ENCODE measurements around the gene TRIAP1.
"Not testable (repeated sequence)": the region's sequence is repeated elsewhere in the genome, so short reads cannot be mapped to it uniquely, and the experiment has no call there.

TRIAP1 gene

DNA sequence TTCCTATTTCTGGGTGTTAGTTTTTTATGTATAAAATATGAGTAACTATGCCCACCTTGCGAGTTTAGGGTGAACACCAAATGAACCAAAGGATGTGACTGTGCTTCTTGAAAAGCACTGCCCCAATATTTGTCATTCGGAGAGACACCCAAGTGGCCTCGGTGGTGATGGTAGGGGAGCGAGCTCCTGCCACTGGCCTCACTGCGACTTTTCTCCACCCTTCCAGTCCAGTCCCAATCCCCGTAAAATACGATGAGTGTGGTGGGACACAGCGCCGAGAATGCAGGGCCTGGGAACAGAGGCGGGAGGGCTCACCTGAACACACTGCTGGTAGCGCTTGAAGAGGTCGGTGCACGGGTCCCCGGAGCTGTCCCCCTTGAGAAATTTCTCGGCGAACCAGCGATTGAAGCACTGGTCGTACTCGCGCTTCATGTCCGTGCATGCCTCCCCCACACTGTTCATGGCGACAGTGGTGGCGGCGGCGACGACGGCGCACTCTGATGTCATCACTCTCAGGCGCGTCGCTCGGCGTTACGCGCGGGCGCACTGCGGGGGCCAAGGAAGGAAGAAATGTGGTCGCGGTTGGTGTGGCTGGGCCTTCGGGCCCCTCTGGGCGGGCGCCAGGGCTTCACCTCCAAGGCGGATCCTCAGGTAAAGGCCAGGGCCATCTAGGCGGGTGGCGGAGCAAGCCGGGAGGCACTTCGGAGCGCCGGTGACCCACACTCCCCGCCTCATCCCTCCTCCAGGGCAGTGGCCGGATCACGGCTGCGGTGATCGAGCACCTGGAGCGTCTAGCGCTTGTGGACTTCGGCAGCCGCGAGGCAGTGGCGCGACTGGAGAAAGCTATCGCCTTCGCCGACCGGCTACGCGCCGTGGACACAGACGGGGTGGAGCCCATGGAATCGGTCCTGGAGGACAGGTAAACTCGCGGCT lies at the start of gene TRIAP1, which contains the start of gene GATC:
TSS of gene TRIAP1 (minus strand) at position 474 of the 933 bp plus-strand sequence. CDS start at position 462, 12 bp downstream.
TSS of gene GATC (plus strand) at position 534 of the 933 bp plus-strand sequence. CDS start at position 571, 37 bp downstream.
- Mint-ChIP-seq H3K36me3 (ENCODE audit: low read depth) (peaks cover 30% of the 10 kb centered on the region), H3K9me3 (no peaks in the 10 kb centered on the region), H3K27ac (peak within 1 kb of the TSS; percentile 92), H3K4me1 (ENCODE audit: low read depth) (peaks cover 23% of the 10 kb centered on the region), H3K27me3 (ENCODE audit: low read depth) (no peaks in the 10 kb centered on the region), H3K4me3 (peak within 1 kb of the TSS; percentile 96)

DNA sequence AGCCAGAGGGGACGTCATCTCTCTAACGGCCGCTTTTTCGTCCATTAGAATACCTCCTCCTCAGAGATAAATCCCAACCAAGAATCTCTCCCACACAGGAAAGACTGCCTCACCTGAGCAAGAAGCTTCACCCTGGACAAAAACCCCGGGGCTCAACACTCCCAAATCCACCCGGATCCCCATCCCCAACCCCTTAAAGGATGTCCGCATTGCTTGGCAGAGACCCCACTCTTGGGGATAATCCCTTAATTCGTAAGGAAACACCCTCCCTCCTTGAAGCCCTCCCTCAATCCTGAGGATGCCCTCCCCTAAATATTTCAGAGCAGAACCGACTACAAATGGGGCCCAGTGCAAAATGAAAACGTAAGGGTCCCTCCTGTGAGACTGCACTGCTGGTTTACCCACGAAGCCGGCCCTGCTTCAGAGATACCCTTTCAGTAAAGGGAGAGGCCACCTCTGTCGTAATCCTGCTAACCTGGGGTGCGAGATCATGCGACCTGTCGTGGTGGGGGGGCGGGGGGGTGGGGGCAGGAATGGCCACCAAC lies 49.1 kb upstream of the TRIAP1 start:
- Mint-ChIP-seq H3K27me3 (ENCODE audit: low read depth) (no peaks in the 10 kb centered on the region), H3K4me1 (ENCODE audit: low read depth) (peaks cover 32% of the 10 kb centered on the region), H3K4me3 (peak overlapping the region; percentile 97), H3K27ac (peak overlapping the region; percentile 85), H3K9me3 (no peaks in the 10 kb centered on the region), H3K36me3 (ENCODE audit: low read depth) (peaks cover 31% of the 10 kb centered on the region)

DNA sequence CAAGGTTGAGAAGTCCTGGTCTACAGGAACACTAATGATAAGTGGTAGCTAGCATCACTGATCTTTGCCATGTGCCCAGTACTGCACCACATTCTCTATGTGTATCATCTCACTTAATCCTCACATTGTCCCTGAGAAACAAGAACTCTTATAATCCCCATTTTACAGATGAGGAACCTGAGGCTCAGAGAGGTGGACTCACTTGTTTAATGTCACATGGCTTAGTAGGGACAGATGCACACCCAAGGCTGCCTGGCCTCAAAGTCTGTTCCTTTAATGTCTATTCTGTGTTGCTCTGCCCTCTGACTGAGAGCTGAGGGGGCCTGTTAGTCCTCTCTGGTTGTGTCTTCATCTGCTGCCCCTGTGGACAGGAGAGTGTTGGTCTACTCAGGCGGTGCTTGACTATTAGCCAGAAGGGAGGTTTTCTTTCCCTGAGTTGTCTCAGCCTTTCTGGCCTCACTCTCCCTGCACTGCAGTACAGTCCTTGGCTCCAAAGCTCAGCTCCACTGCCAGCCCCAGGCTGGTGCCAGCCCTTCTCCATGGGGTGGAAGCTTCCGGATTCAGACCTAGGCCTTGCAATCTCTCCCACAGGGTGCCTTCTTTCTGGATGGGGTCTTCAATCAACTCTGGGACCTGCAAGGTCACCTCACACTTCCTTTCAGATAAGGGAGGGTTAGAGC lies 44.8 kb upstream of the TRIAP1 start:
- Mint-ChIP-seq H3K27ac (no peak overlapping the region), H3K9me3 (no peaks in the 10 kb centered on the region), H3K4me1 (ENCODE audit: low read depth) (peaks cover 10% of the 10 kb centered on the region), H3K4me3 (no peak overlapping the region), H3K27me3 (ENCODE audit: low read depth) (no peaks in the 10 kb centered on the region), H3K36me3 (ENCODE audit: low read depth) (peaks cover 3% of the 10 kb centered on the region)

DNA sequence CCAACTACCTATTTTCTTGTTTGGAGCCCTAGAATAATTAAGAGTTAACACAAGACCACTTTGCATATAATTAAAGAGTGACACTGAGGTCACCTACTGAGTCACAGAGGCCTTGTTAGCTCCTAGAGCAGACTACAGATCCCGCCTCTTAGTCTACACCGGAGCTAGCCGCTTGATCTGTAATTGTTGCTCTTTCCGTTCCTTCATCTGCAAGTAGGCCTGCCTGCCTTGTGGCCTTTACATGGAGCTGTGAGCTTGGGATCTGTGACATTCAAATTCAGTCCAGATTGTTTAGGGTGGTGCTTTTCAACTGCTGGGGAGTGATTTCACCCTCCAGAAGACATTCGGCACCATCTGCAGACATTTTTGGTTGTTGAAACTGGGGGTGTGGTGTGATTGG lies 44.1 kb upstream of the TRIAP1 start:
- H3K36me3 Mint-ChIP-seq (ENCODE audit: low read depth) = peaks cover 3% of the 10 kb centered on the region
- no peak overlapping the region for H3K4me3 Mint-ChIP-seq
- no peaks in the 10 kb centered on the region for H3K9me3 Mint-ChIP-seq
- H3K27ac Mint-ChIP-seq = no peak overlapping the region
- peaks cover 8% of the 10 kb centered on the region for H3K4me1 Mint-ChIP-seq (ENCODE audit: low read depth)
- no peaks in the 10 kb centered on the region for H3K27me3 Mint-ChIP-seq (ENCODE audit: low read depth)

DNA sequence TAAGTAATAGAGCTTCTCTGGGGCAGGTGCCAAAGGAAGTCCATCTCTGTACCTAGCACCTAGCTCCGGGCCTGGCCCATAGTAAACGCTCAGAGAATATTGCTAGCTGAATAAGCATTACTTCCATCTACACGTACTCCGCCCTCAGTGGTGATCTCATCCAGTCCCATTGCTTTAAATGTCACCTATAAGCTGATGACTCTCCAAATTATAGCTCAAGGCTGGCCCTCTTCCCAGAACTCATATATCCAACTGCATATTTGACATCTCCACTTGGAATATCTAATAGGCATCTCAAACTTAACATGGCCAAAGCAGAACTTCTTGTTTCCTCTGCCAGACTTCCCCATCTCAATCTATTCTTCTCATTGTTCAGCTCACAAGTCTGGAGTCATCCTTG lies 42.8 kb upstream of the TRIAP1 start:
- Mint-ChIP-seq H3K36me3 (ENCODE audit: low read depth) (peaks cover 3% of the 10 kb centered on the region), H3K9me3 (no peaks in the 10 kb centered on the region), H3K4me1 (ENCODE audit: low read depth) (no peaks in the 10 kb centered on the region), H3K27ac (no peak overlapping the region), H3K4me3 (no peak overlapping the region), H3K27me3 (ENCODE audit: low read depth) (no peaks in the 10 kb centered on the region)

DNA sequence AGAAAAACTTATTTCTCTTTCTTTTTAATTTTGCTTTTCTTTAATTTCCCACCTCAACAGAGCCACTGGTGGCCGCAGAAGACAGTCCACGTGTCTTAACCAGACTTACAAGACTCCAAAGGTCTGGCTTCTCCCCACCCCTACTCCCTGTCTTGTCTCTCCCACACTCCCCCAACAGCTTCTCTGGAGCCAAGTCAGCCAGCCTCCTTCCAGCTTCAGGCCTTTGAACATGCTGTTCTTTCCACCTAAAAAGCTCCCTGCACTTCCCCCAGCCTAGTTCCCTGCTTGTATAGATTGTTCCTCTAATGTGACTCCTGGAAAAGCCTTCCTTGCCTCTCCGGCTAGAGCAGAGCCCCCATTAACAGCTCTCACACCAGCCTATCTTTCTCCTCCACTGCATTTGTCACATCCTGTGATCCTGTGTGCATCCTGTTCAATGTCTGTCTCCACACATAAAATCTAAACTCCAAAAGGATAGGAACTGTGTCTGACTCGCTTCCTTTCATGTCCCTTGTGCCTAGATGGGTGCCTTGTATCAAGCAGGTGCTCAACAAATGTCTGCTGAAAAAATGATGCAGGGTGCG lies 42.0 kb upstream of the TRIAP1 start:
- Mint-ChIP-seq H3K27ac (no peak overlapping the region), H3K36me3 (ENCODE audit: low read depth) (peaks cover 5% of the 10 kb centered on the region), H3K27me3 (ENCODE audit: low read depth) (no peaks in the 10 kb centered on the region), H3K4me1 (ENCODE audit: low read depth) (no peaks in the 10 kb centered on the region), H3K9me3 (no peaks in the 10 kb centered on the region), H3K4me3 (no peak overlapping the region)

DNA sequence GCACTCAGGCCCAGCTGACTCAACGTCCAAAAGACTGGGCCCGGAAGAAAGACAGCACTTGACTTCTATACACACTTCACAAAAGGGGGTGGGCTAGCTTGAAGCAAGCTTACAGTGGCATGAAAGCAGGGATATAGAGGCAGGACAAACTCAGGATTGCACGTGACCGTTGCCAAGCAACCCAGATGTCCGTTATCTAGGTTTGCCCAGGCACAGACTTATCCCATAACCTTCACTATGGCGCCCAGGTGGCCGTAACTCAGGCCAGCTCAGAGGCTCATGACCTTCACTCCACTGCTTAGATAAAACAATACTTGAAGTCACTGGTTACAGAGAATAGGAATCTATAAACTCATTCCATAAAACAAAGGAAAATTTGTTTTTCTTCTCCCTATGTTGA lies 41.4 kb upstream of the TRIAP1 start:
- not testable (repeated sequence) for H3K36me3 Mint-ChIP-seq (ENCODE audit: low read depth); H3K4me1 Mint-ChIP-seq (ENCODE audit: low read depth); H3K9me3 Mint-ChIP-seq; H3K27me3 Mint-ChIP-seq (ENCODE audit: low read depth); H3K4me3 Mint-ChIP-seq; H3K27ac Mint-ChIP-seq

DNA sequence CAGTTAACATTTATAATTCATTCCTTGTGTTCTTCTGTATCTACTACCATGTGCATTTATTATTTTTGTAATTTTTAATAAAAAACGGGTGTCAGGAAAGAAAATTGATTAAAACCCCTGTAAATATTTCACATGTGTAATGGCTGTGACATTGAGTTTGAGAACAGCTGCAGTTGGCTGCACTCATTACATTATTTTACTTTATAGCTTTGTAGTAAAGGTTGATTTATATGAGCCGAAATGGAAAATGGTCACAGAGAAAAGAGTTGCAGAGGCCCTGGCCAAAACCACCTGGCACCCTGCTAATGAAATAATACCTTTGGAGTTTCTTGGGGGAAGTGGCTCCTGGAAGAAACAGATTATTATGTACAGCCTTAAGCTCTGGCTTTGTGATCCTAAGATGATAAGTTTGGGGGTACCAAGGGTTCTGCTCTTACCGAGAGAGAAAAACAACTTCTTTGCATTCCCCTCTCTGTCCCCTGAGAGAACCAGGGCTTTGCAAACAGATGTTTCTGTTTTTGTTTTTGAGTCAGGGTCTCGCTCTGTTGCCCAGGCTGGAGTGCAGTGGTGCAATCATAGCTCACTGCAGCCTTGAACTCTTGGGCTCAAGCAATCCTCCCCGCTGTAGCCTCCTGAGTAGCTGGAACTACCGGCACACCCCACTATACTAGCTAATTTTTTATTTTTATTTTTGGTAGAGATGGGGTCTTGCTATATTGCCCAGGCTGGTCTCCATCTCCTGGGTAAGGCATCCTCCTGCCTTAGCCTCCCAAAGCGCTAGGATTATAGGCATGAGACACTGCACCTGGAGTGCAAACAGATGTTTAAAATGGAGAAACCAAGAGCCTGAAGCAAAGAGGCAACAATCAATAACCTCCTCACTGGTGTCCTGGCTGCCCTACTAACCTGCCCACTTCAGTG lies 40.0 kb upstream of the TRIAP1 start:
- no peaks in the 10 kb centered on the region for H3K27me3 Mint-ChIP-seq (ENCODE audit: low read depth)
- H3K4me3 Mint-ChIP-seq = no peak overlapping the region
- no peaks in the 10 kb centered on the region for H3K9me3 Mint-ChIP-seq
- no peak overlapping the region for H3K27ac Mint-ChIP-seq
- H3K4me1 Mint-ChIP-seq (ENCODE audit: low read depth) = no peaks in the 10 kb centered on the region
- H3K36me3 Mint-ChIP-seq (ENCODE audit: low read depth) = peaks cover 10% of the 10 kb centered on the region

DNA sequence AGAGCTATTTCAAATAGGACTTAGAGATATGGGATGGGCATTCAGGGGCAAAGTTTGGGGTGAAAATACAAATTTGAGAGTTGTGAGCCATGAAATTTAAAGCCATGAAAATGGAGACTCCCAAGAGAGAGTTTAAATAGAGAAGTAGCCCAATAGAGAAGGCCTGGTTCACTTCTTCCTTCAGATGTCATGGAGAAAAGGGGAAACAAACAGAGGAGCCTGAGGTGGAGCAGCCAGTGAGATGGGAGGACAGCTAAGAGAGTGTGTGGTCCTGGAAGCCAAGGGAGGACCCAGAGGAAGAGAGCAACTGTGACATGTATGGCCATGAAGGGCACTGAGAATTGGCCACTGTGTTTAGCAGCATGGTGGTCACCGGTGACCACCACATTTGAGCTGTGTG lies 37.4 kb upstream of the TRIAP1 start:
- Mint-ChIP-seq H3K27me3 (ENCODE audit: low read depth) (no peaks in the 10 kb centered on the region), H3K27ac (no peak overlapping the region), H3K36me3 (ENCODE audit: low read depth) (peaks cover 6% of the 10 kb centered on the region), H3K9me3 (no peaks in the 10 kb centered on the region), H3K4me1 (ENCODE audit: low read depth) (peaks cover 2% of the 10 kb centered on the region), H3K4me3 (no peak overlapping the region)

DNA sequence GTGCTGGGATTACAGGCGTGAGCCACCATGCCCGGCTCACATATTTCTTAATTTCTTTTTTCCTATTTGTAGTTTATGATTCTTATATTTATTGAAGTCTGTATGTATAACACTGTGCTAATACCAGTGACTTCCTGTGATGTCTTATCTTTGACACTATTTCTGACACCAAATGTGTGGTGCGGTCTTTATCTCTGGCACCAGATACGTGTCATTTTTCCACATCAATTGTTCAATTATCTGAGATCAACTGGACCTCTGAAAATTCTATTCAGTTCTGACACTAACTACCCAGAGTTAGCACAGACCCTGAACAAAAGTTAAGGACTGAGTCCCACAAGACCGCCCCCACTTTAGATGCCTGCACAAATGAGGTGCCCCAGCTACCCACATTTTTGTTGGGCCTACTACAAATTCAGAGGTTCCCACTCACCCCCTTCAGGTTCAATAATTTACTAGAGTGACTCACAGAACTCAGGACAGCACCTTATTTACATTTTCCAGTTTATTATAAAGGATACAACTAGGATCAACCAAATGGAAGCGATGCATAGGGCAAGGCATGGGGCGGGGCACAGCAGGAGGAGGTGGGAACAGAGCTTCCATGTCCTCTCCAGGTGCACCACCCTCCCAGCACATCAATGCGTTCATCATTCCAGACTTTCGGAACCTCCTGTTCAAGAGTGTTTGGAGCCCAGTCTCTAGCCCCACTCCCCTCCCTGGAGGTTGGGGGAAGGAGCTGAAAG lies 35.0 kb upstream of the TRIAP1 start:
- H3K27ac Mint-ChIP-seq = no peak overlapping the region
- H3K4me1 Mint-ChIP-seq (ENCODE audit: low read depth) = peaks cover 2% of the 10 kb centered on the region
- peaks cover 6% of the 10 kb centered on the region for H3K36me3 Mint-ChIP-seq (ENCODE audit: low read depth)
- no peak overlapping the region for H3K4me3 Mint-ChIP-seq
- no peaks in the 10 kb centered on the region for H3K9me3 Mint-ChIP-seq
- no peaks in the 10 kb centered on the region for H3K27me3 Mint-ChIP-seq (ENCODE audit: low read depth)

DNA sequence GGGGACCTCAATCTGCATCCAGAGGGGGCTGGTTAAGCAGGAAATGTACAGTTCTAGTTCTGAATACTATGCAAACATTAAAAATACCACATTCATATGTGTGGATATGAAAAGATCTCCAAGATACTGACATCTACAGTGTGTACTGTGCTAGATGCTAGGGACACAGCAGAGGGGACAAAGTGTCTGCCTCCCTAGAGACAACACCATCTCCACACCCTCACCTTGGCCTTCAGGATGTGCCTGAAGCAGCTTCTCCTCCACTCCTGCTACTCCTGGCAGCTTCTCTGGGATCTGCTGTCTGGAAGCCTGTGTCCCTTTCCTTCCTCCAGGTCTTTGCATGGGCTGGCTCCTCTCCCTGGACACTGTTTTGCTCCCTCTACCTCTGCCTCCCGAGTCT lies 34.0 kb upstream of the TRIAP1 start:
- Mint-ChIP-seq H3K4me3 (no peak overlapping the region), H3K27ac (no peak overlapping the region)

DNA sequence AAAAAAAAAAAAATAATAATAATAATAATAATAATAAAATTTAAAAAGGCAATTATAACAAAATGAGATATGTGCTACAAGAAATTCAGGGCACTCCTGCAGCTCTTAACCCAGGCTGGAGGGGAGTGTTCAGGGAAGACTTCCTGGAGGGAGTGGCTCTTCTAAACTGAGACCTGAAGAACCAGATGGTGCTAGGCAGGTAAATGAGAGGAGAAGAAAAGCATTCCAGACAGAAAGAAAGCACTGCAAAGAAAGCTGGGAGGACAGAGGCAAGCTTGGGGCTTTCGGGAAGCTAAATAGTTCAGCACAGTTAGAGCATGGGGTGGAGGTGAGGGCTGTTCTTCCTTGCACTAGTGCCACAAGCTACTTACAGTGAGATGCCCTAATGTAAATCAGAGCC lies 33.3 kb upstream of the TRIAP1 start:
- Mint-ChIP-seq H3K36me3 (ENCODE audit: low read depth) (peaks cover 6% of the 10 kb centered on the region), H3K9me3 (no peaks in the 10 kb centered on the region), H3K4me1 (ENCODE audit: low read depth) (peaks cover 5% of the 10 kb centered on the region), H3K27me3 (ENCODE audit: low read depth) (peaks cover 4% of the 10 kb centered on the region), H3K27ac (no peak overlapping the region), H3K4me3 (no peak overlapping the region)

More for the DNA sequence above, 34.0 kb upstream of the TRIAP1 start:
- H3K36me3 Mint-ChIP-seq (ENCODE audit: low read depth) = peaks cover 6% of the 10 kb centered on the region
- H3K9me3 Mint-ChIP-seq = no peaks in the 10 kb centered on the region
- H3K27me3 Mint-ChIP-seq (ENCODE audit: low read depth) = no peaks in the 10 kb centered on the region
- H3K4me1 Mint-ChIP-seq (ENCODE audit: low read depth) = peaks cover 2% of the 10 kb centered on the region

DNA sequence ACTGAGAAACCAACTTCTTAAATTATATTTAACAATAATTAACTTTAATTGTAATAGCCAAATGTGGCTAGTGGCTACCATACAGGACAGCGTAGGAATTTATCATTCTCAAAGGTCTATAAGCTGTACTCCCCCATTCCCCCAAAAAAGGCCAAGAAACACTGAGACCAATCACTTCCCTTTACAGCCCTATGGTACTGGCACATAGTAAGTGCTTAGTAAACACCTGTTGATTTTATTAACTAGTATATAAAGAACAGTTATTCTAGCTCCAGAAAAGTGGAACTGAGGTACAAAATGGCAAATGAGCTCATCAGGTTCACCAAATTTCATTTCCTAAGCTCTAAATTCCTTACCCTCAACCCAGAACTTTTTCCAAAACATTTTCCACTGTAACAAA lies 29.5 kb upstream of the TRIAP1 start:
- peaks cover 2% of the 10 kb centered on the region for H3K36me3 Mint-ChIP-seq (ENCODE audit: low read depth)
- peaks cover 9% of the 10 kb centered on the region for H3K4me1 Mint-ChIP-seq (ENCODE audit: low read depth)
- no peak overlapping the region for H3K27ac Mint-ChIP-seq
- peaks cover 8% of the 10 kb centered on the region for H3K27me3 Mint-ChIP-seq (ENCODE audit: low read depth)
- no peaks in the 10 kb centered on the region for H3K9me3 Mint-ChIP-seq
- no peak overlapping the region for H3K4me3 Mint-ChIP-seq
